Kidney capillary endothelial cell (primary cell): ENCODE data around the gene OPN1LW.
A peak's percentile ranks its signal among the peaks of the same experiment; 100 is the strongest.
"Not testable (repeated sequence)": the region's sequence is repeated elsewhere in the genome, so short reads cannot be mapped to it uniquely, and the experiment has no call there.

Experiments
- DNase-seq: peaks from one replicate; pipeline ENCODE4 v3.0.0-alpha.2; 2018; ENCODE audit warnings: low spot score

OPN1LW gene

GRCh38 chrX:154144010-154144409, at the start of gene OPN1LW:
Gene OPN1LW (plus strand): TSS chrX:154144243. CDS start chrX:154144284, 41 bp downstream.
- DNase-seq, result not testable (repeated sequence)

DNA sequence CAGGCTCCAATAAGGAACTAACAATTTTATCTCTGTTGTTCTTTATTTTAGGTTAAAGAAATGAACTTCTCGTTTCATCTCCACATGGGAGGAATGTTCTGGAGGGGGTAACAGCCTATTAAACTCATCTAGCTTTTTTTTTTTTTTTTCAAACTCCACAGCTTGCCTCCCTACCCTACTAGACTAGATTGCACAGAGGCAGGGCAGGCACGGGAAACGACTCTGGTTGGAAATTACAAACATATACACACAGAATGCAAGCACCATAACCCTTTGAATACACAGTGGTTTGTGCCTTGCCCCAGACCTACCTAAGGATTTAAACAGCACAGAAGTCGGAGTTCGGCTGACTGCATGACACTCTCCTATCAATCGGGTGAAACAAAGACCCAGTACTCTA, 49.2 kb upstream of the OPN1LW start:
- no peak for DNase-seq

DNA sequence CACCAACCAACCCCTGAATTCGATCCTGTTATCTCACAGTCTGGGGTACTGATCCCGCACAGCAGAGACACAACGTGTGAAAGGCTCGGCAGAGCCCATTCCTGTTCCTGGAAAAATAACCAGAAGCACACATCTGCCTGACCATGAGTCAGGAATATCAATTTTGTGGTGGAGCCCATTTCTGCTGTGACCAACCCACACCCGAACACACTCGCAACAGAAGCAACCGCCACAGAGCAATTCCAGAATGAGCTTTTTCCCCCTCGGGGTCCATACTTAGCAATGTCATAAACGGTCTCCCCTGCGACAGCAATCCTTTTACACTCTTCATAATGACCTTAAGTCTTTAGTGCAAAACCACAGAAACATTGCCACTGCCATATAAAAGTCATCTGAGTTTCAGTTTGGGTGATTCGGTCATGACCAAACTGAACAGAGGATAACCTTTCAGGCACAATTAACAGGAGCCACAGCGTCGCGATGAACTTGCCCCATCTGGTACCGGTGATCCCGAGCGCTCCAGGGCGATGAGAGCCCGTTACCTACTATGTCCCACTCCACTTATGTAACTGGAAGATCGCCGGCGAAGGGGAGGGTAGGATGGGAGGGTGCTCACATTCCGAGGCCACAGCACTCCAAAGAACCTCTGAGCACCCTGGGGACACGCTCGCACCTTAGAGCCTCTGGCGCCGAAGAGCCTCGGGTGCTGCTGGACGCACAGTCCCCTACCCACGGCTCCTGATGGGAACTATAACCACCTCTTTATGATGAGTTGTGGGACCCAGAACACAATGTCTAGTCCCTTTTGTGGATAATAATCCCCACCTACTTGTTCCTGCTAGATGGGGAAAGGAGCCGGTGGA, 47.7 kb upstream of the OPN1LW start:
- DNase-seq, result no peak

GRCh38 chrX:154097003-154097588, 46.9 kb upstream of the OPN1LW start:
- no peak for DNase-seq

- DNase-seq, result peak; percentile 70
Measured at GRCh38 chrX:154097589-154098541, 46.2 kb upstream of the OPN1LW start, which contains the start of gene MECP2. Gene MECP2 (minus strand): TSS chrX:154097717.

DNA sequence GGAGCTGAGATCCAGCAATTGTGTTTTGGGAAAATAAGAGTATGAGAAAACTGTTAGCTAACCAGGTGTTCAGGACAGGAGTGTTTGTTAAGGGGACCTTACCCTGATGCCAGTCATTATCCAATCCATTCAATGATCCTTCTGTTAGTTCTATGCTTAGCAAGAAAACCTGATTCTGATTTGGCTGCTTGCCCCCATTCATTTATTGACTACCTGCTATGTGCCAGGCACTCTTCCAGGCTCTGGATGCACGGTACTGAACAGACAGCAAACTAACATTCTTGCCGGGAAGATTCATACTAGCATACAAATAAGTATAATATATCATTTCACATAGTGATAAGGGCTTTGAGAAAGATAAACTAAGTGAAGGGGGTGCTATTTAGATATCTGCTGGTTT, 45.5 kb upstream of the OPN1LW start:
- DNase-seq, result no peak

DNA sequence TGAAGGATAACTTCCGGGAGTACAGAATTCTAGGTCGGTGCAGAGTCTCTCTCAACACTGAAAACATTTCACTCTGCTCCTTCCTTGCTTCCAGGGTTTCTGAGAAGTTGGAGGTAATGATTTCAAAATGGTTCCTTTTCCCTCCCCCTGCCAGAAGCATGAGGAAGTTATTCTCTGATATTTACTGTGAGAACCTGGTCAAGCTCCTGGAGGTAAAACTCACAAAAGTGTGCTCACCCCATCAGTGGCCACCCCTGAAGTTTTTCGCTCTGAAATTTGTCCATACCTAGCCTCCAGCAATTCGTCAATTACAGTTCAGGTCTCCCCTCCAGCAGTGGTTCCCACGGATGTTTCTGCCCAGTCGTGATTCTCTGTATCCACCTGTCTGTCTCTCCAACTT, 30.3 kb upstream of the OPN1LW start:
- no peak for DNase-seq

DNA sequence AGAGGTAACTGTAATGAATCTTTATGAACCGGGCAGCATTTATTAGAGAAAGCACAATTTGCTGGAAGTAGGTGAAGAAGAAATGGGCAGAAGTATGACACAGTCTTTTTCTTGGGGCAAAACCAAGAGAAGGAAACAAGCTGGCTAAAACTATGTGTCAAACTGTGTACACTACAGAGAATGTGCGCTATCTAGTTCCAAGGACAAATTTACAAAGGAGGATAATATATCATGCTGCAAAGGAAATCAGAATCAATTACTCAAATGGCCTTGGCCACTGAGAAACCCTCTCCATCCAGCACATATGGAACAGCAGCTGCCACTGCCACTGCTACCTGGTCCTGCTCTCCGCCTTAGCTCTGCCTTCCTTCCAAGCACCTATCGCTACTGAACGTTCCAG, 29.4 kb upstream of the OPN1LW start:
- no peak for DNase-seq

DNA sequence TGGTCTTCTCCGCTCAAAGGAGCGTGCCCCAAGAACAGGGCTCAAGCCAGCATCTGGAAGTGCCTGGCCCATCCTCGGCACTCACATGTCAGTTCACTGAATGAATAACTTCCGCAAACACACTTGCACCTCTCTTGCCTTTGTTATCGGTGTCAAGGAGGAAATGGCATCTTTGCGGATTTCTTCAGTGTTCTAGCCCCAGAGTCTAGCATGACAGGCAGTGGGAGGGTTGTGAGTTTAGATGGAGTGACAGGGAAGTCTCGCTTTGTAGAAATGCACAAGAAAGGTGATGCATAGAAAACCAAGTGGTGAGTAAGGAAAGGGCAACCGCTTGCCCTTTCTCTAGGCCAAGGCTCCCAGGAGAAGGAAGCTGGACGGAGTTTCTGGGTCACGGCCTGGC, 29.0 kb upstream of the OPN1LW start:
- no peak for DNase-seq

GRCh38 chrX:154115750-154116149, 28.3 kb upstream of the OPN1LW start:
- no peak for DNase-seq

GRCh38 chrX:154116426-154117211, 27.4 kb upstream of the OPN1LW start:
- DNase-seq, result no peak

DNA sequence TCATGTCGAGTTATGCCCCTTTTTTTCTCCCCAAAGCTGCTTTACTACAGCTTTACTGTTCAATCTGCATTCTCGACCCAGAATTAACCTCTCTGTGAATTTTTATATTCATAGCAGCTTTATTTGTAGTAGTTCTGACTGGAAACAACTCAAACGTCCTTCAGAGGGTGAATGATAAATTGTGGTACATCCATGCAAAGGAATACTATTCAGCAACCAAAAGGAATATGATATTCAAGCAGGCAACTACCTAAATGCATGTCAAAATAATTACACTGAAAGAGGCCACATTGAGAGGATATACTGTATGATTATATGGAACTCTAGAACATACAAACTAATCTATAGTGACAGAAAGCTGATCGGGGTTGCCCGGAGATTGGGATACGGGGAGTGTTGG, 26.5 kb upstream of the OPN1LW start:
- DNase-seq, result no peak

- DNase-seq, result no peak
Measured at GRCh38 chrX:154120567-154120966, 23.5 kb upstream of the OPN1LW start.

GRCh38 chrX:154121207-154121606, 22.8 kb upstream of the OPN1LW start:
- no peak for DNase-seq

DNA sequence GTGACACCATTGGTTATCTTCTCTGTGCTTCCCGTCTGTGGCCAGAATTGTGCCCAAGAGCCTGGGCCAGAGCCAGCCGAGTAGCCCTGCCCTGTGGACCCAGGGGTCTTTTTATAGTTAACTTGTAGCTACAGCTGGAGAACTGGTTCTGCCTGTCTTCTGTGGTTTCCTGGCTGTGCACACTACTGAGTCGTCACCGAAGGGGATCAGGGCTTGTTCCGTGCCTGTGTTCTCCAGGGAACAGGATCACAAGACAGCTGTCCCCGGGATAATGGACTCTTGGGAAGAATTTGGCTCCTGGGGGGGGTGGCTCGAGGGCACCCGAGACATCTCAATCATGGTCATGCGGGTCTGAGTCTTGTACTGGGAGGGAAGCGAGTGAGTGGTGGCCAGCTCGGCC, 22.1 kb upstream of the OPN1LW start:
- no peak for DNase-seq

DNA sequence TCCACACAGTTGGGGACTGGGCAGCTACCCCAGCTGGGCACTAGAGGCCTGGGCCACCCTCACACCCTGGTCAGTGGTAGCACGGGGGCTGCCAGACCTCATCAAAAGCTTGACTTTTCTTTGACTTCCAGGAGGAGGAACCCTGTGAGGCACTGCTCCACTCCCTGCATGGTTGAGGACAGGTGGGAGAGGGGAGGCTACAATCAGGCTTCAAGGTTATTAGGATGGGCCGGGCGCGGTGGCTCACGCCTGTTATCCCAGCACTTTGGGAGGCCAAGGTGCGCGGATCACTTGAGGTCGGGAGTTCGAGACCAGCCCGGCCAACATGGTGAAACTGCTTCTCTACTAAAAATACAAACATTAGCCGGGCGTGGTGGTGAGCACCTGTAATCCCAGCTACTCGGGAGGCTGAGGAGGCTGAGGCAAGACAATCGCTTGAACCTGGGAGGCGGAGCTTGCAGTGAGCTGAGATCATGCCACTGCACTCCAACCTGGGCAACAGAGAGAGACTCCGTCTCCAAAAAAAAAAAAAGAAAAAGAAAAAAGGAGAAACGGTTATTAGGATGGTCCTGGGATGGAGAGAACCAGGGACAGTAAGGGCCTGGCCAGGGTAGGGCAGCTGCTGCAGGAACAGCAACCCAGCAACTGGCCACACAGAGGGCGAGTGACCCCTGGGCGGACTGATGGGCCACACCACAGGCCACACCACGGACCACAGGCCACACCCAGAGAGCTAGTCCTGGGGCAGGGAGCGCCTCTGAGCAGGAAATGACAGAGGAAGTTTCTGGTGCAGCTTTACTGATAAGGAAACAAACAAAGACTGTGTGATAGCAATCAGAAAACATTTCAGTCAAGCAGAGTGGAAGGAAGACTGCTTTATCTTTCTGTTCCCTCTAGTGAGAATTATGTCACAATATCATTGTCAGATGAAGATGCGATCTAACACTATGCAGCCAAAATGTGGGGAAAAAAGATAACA, 20.5 kb upstream of the OPN1LW start:
- DNase-seq, result peak; percentile 38

GRCh38 chrX:154125391-154126040, 18.5 kb upstream of the OPN1LW start:
- DNase-seq, result no peak

GRCh38 chrX:154126101-154126500, 17.9 kb upstream of the OPN1LW start:
- no peak for DNase-seq

GRCh38 chrX:154131955-154132354, 12.1 kb upstream of the OPN1LW start:
- DNase-seq, result no peak

GRCh38 chrX:154132366-154132765, 11.7 kb upstream of the OPN1LW start:
- DNase-seq, result no peak
